Measurements from ENCODE around the gene NARF. TPM values are rescaled to one million over a fixed set of nuclear protein-coding genes. Genes with fewer than 3 reads are reported as not detected.
A peak's percentile ranks its signal among the peaks of the same experiment; 100 is the strongest.

Gene NARF
- total RNA-seq, 4 donors from 2014 or later = 15.3 to 55.5 (median 33.3) TPM

DNA sequence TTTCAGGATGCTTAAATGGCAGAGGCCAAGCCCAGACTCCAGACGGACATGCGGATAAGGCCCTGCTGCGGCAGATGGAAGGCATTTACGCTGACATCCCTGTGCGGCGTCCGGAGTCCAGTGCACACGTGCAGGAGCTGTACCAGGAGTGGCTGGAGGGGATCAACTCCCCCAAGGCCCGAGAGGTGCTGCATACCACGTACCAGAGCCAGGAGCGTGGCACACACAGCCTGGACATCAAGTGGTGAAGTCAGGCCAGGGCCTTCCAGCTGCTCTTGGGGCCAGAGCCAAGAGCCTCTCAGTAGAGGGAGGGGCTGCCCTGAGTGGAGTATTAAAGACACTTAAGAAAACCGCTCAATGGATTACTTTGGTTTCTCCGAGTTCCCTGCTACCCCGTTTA, 29.4 kb downstream of the NARF start:
- H3K27ac ChIP-seq = no peak overlapping the region
- H3K36me3 ChIP-seq = no peaks in the 10 kb centered on the region
- TF ChIP-seq POLR2A (IDR thresholded peaks at IDR 0.05) (no peak), CTCF (IDR thresholded peaks at IDR 0.05) (no peak)
- no peak overlapping the region for H3K4me3 ChIP-seq
- no peaks in the 10 kb centered on the region for H3K9me3 ChIP-seq
- no peaks in the 10 kb centered on the region for H3K4me1 ChIP-seq
- no peak for DNase-seq
- intact Hi-C loops (cut with DNase I; ENCODE audit: low total_unique reads) = no loop called here
- no peaks in the 10 kb centered on the region for H3K27me3 ChIP-seq

- H3K27ac ChIP-seq = peak overlapping the region in 1 of 2 donors; percentile 34
- TF ChIP-seq CTCF (IDR thresholded peaks at IDR 0.05) = no peak
- no peak for TF ChIP-seq POLR2A (IDR thresholded peaks at IDR 0.05)
- no peaks in the 10 kb centered on the region for H3K4me1 ChIP-seq
- H3K9me3 ChIP-seq = no peaks in the 10 kb centered on the region
- no peaks in the 10 kb centered on the region for H3K27me3 ChIP-seq
- intact Hi-C loops (cut with DNase I; ENCODE audit: low total_unique reads) = no loop called here
- DNase-seq = peak in 1 of 2 donors; percentile 39
- no peaks in the 10 kb centered on the region for H3K36me3 ChIP-seq
- no peak overlapping the region for H3K4me3 ChIP-seq
These were observed 30.6 kb downstream of the NARF start for GRCh38 chr17:82489117-82489516.

GRCh38 chr17:82489851-82490511, 31.4 kb downstream of the NARF start:
- no peaks in the 10 kb centered on the region for H3K27me3 ChIP-seq
- H3K36me3 ChIP-seq = no peaks in the 10 kb centered on the region
- H3K4me1 ChIP-seq = no peaks in the 10 kb centered on the region
- DNase-seq = no peak
- no peak overlapping the region for H3K27ac ChIP-seq
- no peak for TF ChIP-seq CTCF (IDR thresholded peaks at IDR 0.05)
- no peak for TF ChIP-seq POLR2A (IDR thresholded peaks at IDR 0.05)
- no peaks in the 10 kb centered on the region for H3K9me3 ChIP-seq
- intact Hi-C loops (cut with DNase I; ENCODE audit: low total_unique reads) = loop anchor here (10.0 kb wide), 1 partner anchor 65 kb away; no protein-coding TSS in a partner anchor
- H3K4me3 ChIP-seq = no peak overlapping the region

GRCh38 chr17:82490512-82491195, 32.1 kb downstream of the NARF start:
- H3K27me3 ChIP-seq = no peaks in the 10 kb centered on the region
- H3K9me3 ChIP-seq = no peaks in the 10 kb centered on the region
- H3K36me3 ChIP-seq = no peaks in the 10 kb centered on the region
- intact Hi-C loops (cut with DNase I; ENCODE audit: low total_unique reads) = loop anchor here (10.0 kb wide), 1 partner anchor 64 kb away; no protein-coding TSS in a partner anchor
- DNase-seq = no peak
- no peak overlapping the region for H3K27ac ChIP-seq
- TF ChIP-seq CTCF (IDR thresholded peaks at IDR 0.05) (no peak), POLR2A (IDR thresholded peaks at IDR 0.05) (no peak)
- no peak overlapping the region for H3K4me3 ChIP-seq
- no peaks in the 10 kb centered on the region for H3K4me1 ChIP-seq

DNA sequence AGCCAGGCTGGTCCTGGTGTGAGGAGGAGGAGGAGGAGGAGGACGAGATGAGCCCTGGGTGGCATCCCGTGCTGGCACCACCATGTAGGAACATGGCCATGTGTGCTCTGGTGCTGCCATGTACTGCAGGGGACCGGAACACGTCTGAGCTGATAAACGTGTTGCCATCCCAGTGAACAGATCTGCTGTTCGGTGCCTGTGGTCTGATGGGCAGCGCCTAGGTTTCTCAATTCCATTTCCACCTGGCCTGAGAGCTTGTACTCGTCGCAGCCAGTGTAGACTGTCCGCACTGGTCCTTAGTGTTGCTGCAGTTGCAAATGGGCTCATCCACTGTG, 32.6 kb downstream of the NARF start:
- Histone ChIP-seq H3K36me3 (no peaks in the 10 kb centered on the region), H3K4me1 (no peaks in the 10 kb centered on the region), H3K4me3 (no peak overlapping the region), H3K27ac (no peak overlapping the region), H3K27me3 (no peaks in the 10 kb centered on the region), H3K9me3 (no peaks in the 10 kb centered on the region)
- intact Hi-C loops (cut with DNase I; ENCODE audit: low total_unique reads) = loop anchor here (10.0 kb wide), 1 partner anchor 64 kb away; no protein-coding TSS in a partner anchor
- no peak for DNase-seq
- TF ChIP-seq CTCF (IDR thresholded peaks at IDR 0.05) = no peak
- TF ChIP-seq POLR2A (IDR thresholded peaks at IDR 0.05) = no peak

All from uterus (tissue), 4 donors.